PC-9 (cell line): Measurements from ENCODE around the gene INCA1.

Experiments
- EZH2 ChIP-seq: fragments of 200-600 bp; sonication (generic); IDR thresholded peaks from 2 replicates; pipeline ENCODE4 v1.8.0; 2017; ENCODE audit warnings: antibody characterized with exemption, low read depth
- TF ChIP-seq, protein P1 (sequence below): fragments of 200-600 bp; sonication (generic); conservative IDR thresholded peaks from 2 replicates; pipeline ENCODE4 v1.6.1; 2017; ENCODE audit warnings: mixed run types, antibody characterized with exemption, mild to moderate bottlenecking, moderate library complexity

DNA sequence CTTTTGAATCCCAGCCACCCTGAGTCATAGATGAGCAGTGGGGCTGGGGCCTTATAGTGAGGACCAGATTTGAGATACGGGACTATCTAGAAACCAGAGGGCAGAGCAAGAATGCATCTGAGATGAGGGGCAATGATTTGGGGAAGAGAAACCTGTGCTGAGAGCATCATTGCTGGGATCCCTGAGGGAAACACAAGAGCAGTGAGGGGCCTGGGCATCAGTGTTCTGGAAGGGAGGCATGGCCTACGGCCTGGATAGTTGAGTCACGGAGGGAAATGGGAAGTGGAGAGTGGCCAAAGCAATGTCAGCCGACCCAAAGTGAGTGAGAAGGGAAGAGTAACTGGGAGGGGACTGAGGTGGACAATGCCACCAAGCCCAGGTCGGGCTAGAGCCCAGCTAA lies 15.0 kb downstream of the INCA1 start:
- TF ChIP-seq, protein P1, sequence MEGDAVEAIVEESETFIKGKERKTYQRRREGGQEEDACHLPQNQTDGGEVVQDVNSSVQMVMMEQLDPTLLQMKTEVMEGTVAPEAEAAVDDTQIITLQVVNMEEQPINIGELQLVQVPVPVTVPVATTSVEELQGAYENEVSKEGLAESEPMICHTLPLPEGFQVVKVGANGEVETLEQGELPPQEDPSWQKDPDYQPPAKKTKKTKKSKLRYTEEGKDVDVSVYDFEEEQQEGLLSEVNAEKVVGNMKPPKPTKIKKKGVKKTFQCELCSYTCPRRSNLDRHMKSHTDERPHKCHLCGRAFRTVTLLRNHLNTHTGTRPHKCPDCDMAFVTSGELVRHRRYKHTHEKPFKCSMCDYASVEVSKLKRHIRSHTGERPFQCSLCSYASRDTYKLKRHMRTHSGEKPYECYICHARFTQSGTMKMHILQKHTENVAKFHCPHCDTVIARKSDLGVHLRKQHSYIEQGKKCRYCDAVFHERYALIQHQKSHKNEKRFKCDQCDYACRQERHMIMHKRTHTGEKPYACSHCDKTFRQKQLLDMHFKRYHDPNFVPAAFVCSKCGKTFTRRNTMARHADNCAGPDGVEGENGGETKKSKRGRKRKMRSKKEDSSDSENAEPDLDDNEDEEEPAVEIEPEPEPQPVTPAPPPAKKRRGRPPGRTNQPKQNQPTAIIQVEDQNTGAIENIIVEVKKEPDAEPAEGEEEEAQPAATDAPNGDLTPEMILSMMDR, result no peak
- no peak for TF ChIP-seq EZH2
